HG03066 (cell line): ENCODE results near the gene SLC25A36.

Experiments
- ATAC-seq: cut with Tn5 transposase; IDR thresholded peaks from one replicate; pipeline ENCODE4 v1.9.1; 2021; ENCODE audit warnings: low read depth; ENCODE audit not compliant: unreplicated experiment

The SLC25A36 gene, protein sequence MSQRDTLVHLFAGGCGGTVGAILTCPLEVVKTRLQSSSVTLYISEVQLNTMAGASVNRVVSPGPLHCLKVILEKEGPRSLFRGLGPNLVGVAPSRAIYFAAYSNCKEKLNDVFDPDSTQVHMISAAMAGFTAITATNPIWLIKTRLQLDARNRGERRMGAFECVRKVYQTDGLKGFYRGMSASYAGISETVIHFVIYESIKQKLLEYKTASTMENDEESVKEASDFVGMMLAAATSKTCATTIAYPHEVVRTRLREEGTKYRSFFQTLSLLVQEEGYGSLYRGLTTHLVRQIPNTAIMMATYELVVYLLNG

GRCh38 chr3:140941434-140942220, at the start of gene SLC25A36:
SLC25A36 (plus strand) TSS chr3:140941836; CDS start chr3:140942055, 219 bp downstream.
- ATAC-seq: peak; percentile 94

DNA sequence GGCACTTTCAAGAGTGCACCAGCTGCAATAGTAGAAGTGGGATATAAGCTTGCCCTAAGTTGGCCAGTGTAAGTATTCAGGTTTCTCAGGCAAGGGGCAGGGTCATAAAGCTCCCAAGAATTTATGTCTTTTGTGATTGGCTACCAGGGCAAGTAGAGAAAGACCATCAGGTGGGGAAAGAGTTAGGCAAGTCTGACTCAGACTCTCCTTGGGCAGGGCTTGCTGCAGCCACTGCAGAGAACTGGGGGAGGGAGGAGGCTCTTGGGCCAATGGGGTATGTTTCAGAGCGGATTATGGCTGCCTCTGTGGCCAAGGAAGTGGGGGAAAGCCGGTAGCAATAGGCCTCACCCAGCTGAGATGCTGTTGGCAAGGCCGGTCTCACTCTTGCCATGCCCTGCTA, 44.6 kb upstream of the SLC25A36 start:
- no peak for ATAC-seq

DNA sequence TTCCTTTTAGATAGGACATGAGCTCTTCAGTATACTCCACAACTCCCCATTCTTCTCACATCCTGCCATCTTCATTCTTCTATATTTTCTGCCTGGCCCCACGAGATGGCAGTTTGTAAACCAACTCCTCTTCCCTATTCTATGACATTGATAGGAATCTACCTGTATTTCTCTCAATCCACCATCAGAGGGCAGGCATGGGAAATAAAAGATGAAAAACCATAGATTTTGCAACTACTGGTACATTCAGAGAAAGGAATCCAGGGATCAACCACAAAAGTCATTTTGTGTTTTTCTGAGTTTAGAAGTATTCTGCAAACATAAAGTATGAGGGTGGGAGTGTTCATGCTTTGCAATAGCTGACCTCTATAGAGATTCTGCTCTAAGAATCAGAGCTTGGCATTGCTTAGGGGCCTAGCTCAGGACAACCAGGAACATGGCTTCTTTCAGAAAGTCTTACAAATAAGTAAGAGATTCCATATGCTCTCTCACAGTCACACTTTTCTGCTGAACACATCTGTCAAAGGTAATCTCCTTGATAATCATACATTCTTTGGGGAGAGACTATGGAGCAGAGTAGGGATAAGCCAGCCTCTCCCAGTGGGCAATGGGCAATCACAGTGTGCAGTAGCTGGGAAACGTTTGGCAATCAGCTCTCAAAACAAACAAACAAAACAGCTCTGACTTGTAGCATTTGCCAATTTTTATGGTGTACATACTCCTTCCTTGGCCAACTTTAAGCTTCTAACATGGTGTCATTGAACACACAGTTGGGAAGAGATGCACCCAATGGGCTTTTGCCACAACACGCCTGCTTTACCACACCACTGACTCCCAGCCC, 43.1 kb upstream of the SLC25A36 start:
- ATAC-seq: no peak

DNA sequence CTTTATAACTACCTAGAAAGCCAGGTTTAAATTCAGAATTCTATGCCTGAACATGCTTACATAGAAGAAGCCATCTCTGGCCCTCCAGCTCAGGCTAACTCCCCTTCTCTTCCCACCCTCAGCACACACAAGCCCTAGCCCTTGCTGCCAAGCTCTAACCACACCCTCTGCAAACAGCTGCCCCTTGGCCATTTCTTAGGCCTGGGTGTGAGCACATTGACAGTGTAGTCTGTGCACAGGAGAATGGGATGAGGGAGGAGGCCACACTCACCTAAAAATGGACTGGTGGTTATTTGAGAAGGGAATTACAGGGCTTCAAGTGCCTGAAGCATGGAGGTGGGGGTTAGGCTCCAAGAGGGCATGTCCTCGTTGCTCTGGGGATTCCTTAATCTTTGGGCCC, 42.3 kb upstream of the SLC25A36 start:
- ATAC-seq: no peak

- ATAC-seq: no peak
Measured at GRCh38 chr3:140902791-140903190, 38.8 kb upstream of the SLC25A36 start.

DNA sequence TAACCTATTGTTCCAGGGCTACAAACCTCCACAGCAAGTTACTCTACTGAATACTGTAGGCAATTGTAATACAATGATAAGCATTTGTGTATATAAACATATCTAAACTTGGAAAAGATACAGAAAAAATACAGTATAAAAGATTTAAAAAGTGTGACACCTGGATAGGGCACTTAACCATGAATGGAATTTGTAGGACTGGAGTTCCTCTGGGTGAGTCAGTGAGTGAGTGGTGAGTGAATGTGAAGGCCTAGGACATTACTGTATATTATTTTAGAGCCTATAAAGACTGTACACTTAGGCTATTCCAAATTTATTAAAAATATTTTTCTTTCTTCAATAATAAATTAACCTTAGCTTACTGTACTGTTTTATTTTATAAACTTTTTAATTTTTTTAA, 38.4 kb upstream of the SLC25A36 start:
- ATAC-seq: no peak

GRCh38 chr3:140904521-140904920, 37.1 kb upstream of the SLC25A36 start:
- no peak for ATAC-seq

DNA sequence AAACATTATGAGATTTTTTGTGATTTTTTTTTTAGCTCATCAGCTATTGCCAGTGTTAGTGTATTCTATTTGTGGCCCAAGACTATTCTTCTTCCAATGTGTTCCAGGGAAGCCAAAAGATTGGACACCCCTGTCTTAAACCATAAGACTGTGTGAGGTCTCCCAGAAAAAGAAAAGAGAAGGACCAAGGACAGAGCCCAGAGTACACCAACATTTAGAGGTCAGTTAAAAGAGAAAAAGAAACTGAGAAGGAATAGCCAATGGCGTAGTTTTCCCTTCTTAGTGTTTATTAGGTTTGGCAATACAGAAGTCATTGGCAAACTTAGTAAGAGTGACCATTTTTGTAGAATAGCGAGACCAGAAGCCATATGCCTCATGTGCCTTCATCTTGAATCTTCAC, 36.1 kb upstream of the SLC25A36 start:
- ATAC-seq: no peak

- no peak for ATAC-seq
Measured at GRCh38 chr3:140906785-140907184, 34.9 kb upstream of the SLC25A36 start.

GRCh38 chr3:140910860-140911259, 30.8 kb upstream of the SLC25A36 start:
- ATAC-seq: no peak

DNA sequence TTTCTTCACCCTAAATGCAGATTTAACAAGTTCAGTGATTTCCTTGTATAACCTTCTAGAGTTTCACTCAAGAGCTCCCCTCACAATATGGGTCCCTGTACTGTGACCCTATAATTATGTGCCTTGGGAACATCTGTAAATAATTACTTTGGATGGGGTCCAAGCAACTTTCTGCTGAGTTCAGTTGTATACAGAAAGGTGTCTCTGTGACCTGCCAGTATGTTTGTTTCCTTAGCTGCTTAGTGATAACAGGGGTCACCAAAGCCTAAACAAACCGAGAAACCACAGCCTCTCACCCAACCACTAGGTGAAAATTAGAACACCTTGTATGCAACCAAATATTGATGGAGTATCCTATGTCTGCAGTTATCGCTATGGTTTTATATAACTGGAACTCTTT, 29.8 kb upstream of the SLC25A36 start:
- no peak for ATAC-seq

GRCh38 chr3:140913728-140914127, 27.9 kb upstream of the SLC25A36 start:
- ATAC-seq: no peak

DNA sequence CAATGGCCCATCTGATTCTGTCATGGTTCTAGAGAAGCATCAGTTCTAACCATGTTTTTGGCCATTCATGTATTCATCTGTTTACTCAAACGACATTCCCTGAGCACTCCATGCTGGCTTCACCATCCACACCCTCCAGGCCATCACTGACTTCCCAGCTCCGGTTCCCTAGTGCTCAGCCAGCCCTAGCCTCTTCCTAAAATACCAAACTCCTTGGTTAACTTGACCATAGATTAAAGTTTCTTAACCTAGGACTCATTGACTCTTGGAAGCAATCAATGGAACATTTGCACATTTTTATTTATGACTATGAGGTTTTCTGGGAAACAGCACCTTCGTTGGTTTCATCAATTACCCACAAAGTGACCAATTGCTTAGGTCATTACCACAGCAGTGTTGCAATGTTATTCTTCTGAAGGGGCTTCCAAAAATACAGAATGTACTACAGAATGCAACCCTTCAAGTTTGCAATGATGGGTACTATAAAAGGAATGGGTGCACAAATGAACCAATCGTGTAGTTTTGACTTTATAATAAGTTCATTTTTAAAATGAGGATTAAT, 27.2 kb upstream of the SLC25A36 start:
- ATAC-seq: no peak

DNA sequence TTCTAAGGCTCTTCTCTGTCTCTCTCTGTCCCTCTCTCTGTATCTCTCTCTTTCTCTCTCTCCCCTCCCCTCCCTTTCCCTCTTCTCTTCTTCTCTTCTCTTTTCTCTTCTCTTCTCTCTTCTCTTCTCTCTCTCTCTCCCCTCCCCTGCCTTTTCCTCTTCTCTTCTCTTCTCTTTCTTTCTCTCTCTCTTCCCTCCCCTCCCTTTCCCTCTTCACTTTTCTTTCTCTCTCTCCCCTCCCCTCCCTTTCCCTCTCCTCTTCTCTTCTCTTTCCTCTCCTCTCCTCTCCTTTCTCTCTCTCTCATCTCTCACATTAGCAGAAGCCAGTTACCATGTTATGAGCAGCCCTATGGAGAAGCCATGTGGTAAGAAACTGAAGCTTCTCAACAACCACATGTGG, 25.0 kb upstream of the SLC25A36 start:
- ATAC-seq: no peak

DNA sequence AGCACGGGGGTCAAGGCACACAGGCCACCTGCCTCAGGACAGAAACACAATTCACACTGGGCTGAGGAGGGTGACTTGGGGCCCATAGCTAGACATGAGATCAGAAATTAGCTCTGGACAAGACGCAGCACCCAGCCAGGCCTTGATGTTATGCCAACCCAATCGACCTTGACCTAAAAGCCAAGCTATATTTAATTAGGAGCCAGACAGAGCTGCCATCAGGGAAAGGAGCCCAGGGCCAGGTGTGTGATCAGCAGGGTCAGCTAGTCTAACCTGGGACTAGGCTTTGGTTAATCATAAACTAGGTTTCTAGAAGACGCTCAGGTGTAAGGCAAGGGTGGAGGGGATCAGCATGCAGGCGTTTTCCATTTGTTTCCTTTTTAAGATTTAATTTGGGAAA, 23.9 kb upstream of the SLC25A36 start:
- no peak for ATAC-seq

DNA sequence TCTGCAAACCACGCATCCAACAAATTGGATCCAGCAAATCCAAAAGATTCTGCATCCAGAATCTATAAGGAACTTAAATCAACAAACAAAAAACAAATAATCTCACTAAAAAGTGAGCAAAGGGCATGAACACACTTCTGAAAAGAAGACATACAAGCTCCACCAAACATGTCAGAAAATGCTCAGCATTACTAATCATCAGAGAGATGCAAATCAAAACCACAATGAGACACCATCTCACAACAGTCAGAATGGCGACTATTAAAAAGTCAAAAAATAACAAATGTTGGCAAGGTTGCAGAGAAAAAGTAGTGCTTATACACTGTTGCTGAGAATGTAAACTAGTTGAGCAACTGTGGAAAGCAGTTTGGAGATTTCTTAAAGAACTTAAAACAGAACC, 21.6 kb upstream of the SLC25A36 start:
- no peak for ATAC-seq

DNA sequence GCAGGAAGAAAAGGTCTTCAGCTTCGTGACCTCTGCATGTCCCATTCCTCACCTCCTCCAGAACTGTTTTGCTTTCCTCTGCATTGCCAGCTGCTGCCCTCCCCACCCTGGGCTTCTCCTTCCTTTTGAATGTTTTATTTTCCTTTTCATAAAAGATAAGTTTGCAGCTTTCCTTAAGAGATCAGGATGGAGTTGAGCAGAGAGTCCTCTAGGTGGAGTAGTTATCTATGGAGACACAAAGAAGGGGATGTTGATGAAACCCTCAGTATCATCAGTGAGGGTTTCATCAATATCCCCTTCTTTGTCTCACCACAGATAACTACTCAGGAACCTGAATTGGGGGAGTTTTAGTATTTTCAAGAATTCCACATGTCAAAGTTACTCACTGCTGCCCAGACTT, 19.0 kb upstream of the SLC25A36 start:
- no peak for ATAC-seq

DNA sequence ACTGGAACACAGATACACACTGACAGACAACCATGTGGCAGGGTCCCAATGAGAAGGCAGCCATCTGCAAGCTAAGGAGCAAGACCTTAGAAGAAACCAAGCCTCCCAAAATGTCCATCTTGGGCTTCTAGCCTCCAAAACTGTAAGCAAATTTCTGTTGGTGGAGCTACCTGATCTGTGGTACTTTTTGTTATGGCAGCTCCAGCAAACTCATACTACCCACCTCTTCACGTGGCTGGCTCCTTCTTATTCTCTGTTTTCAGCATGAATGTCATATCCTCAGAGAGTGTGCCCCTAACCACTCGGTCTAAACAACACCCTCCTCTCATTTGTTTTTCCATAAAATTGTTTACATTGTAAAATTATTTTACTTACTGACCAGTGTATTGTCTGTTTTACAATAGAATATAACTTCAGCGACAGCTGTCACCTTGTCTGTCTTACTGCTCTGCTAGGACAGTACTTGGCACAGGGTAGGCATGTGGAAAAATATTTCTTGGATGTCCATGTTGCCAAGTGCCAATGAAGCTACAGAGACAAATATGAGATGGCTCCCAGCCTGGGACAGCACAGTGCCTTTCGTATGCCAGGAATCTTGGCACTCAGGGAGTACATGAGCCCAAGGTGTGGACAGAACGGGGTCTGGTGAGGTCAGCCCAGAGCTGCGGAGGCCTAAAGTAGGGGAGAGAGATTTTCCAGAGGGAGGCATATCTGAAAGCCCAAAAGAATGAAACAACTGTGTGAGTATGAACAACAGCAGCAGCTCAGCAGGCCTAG, 17.4 kb upstream of the SLC25A36 start:
- no peak for ATAC-seq

- ATAC-seq: no peak
Measured at GRCh38 chr3:140927279-140928069, 14.2 kb upstream of the SLC25A36 start.
